GM12878 (cell line): Measurements from ENCODE around the gene SEMA5B.

Experiments
- CEBPB ChIP-seq, 2 experiments: fragments of 150-350 bp in 1 of 2; IDR thresholded peaks; 2 replicates each; pipeline ENCODE4 v1.6.1; 2012 to 2014; ENCODE audit warnings: low read depth in 2 of 2, low read length in 2 of 2, borderline replicate concordance in 1 of 2, inconsistent platforms in 1 of 2
- GATAD2B ChIP-seq: fragments of 450-650 bp; conservative IDR thresholded peaks from 2 replicates; pipeline ENCODE4 v1.6.1; 2017; ENCODE audit warnings: low read depth, mild to moderate bottlenecking, moderate library complexity
- HCFC1 ChIP-seq: fragments of 150-350 bp; IDR thresholded peaks from 2 replicates; pipeline ENCODE4 v1.6.1; 2014; ENCODE audit warnings: low read length
- LARP7 ChIP-seq: fragments of 450-650 bp; IDR thresholded peaks from 2 replicates; pipeline ENCODE4 v1.6.1; 2017; ENCODE audit warnings: mild to moderate bottlenecking
- PAX5 ChIP-seq: IDR thresholded peaks from 2 replicates; pipeline ENCODE4 v1.6.1; 2011; ENCODE audit warnings: low read depth, low read length, borderline replicate concordance
- POLR2A ChIP-seq: IDR thresholded peaks from 2 replicates; pipeline ENCODE4 v1.6.1; 2011; ENCODE audit warnings: low read depth, mild to moderate bottlenecking, low read length
- SPI1 ChIP-seq: IDR thresholded peaks from 2 replicates; pipeline ENCODE4 v1.6.1; 2011; ENCODE audit warnings: low read depth, mild to moderate bottlenecking, low read length, moderate library complexity, borderline replicate concordance; ENCODE audit not compliant: insufficient read depth
- TAF1 ChIP-seq: IDR thresholded peaks from 2 replicates; pipeline ENCODE4 v1.6.1; 2011; ENCODE audit warnings: mild to moderate bottlenecking, low read depth, low read length, borderline replicate concordance
- YY1 ChIP-seq: IDR thresholded peaks from 2 replicates; pipeline ENCODE4 v1.6.1; 2011; ENCODE audit warnings: low read depth, mild to moderate bottlenecking, low read length
- TF ChIP-seq, protein P1 (sequence below): fragments of 450-650 bp; IDR thresholded peaks from 2 replicates; pipeline ENCODE4 v1.6.1; 2017; ENCODE audit warnings: mild to moderate bottlenecking
- TF ChIP-seq, protein P2 (sequence below): IDR thresholded peaks from 2 replicates; pipeline ENCODE4 v1.6.1; 2012; ENCODE audit warnings: mild to moderate bottlenecking, low read depth, low read length
- TF ChIP-seq, protein P3 (sequence below), 3 experiments: IDR thresholded peaks in 2 of 3; conservative IDR thresholded peaks in 1 of 3; 2 replicates each; pipeline ENCODE4 v1.5.1; 2011; ENCODE audit warnings: low read depth in 3 of 3, low read length in 3 of 3, mild to moderate bottlenecking in 3 of 3, control low read depth in 2 of 3, moderate library complexity in 2 of 3, inconsistent platforms in 1 of 3, mixed read lengths in 1 of 3; ENCODE audit not compliant: control insufficient read depth in 2 of 3, insufficient read depth in 1 of 3; ENCODE audit errors: extremely low read depth in 1 of 3
- TF ChIP-seq, protein P4 (sequence below): fragments of 450-650 bp; IDR thresholded peaks from 2 replicates; pipeline ENCODE4 v1.6.1; 2016; ENCODE audit warnings: mild to moderate bottlenecking, moderate library complexity, borderline replicate concordance

DNA sequence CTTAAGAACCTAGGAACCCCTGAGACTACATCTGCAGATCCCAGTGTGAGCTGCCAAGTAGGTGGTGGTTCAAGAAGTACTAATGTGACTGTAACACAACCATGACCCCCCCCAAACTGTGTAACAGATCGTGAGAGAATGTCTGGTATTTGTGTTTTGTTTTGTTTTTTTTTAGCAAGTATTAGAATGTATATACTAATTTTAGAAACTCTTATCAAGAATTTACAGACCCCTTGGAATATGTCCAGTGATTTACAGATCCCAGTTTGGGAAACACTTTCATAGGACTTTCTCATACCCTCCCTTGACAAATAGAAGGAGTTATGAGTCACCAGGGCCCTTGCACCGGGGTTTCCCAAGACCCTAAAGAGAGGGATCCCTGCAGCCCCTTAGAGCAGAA lies 79.8 kb downstream of the SEMA5B start:
- TF ChIP-seq, protein P1, sequence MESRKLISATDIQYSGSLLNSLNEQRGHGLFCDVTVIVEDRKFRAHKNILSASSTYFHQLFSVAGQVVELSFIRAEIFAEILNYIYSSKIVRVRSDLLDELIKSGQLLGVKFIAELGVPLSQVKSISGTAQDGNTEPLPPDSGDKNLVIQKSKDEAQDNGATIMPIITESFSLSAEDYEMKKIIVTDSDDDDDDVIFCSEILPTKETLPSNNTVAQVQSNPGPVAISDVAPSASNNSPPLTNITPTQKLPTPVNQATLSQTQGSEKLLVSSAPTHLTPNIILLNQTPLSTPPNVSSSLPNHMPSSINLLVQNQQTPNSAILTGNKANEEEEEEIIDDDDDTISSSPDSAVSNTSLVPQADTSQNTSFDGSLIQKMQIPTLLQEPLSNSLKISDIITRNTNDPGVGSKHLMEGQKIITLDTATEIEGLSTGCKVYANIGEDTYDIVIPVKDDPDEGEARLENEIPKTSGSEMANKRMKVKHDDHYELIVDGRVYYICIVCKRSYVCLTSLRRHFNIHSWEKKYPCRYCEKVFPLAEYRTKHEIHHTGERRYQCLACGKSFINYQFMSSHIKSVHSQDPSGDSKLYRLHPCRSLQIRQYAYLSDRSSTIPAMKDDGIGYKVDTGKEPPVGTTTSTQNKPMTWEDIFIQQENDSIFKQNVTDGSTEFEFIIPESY = no peak
- TF ChIP-seq TAF1 (no peak), SPI1 (no peak), YY1 (no peak), LARP7 (no peak), CEBPB (IDR thresholded peaks at IDR 0.05; ENCODE audit: borderline replicate concordance in 1 of 2, low read depth in 2 of 2, low read length in 2 of 2) (no peak), HCFC1 (no peak), PAX5 (no peak), GATAD2B (no peak), POLR2A (no peak)
- TF ChIP-seq, protein P2, sequence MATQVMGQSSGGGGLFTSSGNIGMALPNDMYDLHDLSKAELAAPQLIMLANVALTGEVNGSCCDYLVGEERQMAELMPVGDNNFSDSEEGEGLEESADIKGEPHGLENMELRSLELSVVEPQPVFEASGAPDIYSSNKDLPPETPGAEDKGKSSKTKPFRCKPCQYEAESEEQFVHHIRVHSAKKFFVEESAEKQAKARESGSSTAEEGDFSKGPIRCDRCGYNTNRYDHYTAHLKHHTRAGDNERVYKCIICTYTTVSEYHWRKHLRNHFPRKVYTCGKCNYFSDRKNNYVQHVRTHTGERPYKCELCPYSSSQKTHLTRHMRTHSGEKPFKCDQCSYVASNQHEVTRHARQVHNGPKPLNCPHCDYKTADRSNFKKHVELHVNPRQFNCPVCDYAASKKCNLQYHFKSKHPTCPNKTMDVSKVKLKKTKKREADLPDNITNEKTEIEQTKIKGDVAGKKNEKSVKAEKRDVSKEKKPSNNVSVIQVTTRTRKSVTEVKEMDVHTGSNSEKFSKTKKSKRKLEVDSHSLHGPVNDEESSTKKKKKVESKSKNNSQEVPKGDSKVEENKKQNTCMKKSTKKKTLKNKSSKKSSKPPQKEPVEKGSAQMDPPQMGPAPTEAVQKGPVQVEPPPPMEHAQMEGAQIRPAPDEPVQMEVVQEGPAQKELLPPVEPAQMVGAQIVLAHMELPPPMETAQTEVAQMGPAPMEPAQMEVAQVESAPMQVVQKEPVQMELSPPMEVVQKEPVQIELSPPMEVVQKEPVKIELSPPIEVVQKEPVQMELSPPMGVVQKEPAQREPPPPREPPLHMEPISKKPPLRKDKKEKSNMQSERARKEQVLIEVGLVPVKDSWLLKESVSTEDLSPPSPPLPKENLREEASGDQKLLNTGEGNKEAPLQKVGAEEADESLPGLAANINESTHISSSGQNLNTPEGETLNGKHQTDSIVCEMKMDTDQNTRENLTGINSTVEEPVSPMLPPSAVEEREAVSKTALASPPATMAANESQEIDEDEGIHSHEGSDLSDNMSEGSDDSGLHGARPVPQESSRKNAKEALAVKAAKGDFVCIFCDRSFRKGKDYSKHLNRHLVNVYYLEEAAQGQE = no peak
- TF ChIP-seq, protein P3, sequence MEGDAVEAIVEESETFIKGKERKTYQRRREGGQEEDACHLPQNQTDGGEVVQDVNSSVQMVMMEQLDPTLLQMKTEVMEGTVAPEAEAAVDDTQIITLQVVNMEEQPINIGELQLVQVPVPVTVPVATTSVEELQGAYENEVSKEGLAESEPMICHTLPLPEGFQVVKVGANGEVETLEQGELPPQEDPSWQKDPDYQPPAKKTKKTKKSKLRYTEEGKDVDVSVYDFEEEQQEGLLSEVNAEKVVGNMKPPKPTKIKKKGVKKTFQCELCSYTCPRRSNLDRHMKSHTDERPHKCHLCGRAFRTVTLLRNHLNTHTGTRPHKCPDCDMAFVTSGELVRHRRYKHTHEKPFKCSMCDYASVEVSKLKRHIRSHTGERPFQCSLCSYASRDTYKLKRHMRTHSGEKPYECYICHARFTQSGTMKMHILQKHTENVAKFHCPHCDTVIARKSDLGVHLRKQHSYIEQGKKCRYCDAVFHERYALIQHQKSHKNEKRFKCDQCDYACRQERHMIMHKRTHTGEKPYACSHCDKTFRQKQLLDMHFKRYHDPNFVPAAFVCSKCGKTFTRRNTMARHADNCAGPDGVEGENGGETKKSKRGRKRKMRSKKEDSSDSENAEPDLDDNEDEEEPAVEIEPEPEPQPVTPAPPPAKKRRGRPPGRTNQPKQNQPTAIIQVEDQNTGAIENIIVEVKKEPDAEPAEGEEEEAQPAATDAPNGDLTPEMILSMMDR (IDR thresholded peaks at IDR 0.05 in 2 of 3, conservative IDR thresholded peaks at IDR 0.05 in 1 of 3; ENCODE audit: control insufficient read depth in 2 of 3, extremely low read depth in 1 of 3, insufficient read depth in 1 of 3, low read depth in 3 of 3, low read length in 3 of 3) = no peak
- TF ChIP-seq, protein P4, sequence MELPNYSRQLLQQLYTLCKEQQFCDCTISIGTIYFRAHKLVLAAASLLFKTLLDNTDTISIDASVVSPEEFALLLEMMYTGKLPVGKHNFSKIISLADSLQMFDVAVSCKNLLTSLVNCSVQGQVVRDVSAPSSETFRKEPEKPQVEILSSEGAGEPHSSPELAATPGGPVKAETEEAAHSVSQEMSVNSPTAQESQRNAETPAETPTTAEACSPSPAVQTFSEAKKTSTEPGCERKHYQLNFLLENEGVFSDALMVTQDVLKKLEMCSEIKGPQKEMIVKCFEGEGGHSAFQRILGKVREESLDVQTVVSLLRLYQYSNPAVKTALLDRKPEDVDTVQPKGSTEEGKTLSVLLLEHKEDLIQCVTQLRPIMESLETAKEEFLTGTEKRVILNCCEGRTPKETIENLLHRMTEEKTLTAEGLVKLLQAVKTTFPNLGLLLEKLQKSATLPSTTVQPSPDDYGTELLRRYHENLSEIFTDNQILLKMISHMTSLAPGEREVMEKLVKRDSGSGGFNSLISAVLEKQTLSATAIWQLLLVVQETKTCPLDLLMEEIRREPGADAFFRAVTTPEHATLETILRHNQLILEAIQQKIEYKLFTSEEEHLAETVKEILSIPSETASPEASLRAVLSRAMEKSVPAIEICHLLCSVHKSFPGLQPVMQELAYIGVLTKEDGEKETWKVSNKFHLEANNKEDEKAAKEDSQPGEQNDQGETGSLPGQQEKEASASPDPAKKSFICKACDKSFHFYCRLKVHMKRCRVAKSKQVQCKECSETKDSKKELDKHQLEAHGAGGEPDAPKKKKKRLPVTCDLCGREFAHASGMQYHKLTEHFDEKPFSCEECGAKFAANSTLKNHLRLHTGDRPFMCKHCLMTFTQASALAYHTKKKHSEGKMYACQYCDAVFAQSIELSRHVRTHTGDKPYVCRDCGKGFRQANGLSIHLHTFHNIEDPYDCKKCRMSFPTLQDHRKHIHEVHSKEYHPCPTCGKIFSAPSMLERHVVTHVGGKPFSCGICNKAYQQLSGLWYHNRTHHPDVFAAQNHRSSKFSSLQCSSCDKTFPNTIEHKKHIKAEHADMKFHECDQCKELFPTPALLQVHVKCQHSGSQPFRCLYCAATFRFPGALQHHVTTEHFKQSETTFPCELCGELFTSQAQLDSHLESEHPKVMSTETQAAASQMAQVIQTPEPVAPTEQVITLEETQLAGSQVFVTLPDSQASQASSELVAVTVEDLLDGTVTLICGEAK = no peak
